ENCODE measurements around the gene UBXN10.
A peak's percentile ranks its signal among the peaks of the same experiment; 100 is the strongest.

The UBXN10 gene

DNA sequence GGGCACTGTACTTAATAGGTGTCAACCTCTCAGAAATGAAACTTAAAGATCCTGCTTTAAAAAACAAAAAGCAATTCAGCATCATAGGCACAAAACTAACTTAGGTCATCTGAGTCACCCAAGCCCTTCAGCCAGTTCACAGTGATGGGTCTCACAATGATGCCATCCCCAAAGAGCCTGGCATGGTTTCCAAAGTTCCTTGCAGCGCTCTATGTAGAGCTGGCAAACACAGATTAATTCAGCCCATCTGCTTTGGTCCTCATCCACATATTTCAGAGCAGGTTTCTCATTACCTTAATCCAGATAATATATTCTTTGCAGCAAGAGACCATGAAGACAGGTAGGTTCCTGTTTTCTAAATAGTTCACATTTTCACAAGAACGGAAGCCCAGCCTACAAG is 15.1 kb downstream of the UBXN10 start:
- DNase-seq (ENCODE audit: low read depth) = no peak

DNA sequence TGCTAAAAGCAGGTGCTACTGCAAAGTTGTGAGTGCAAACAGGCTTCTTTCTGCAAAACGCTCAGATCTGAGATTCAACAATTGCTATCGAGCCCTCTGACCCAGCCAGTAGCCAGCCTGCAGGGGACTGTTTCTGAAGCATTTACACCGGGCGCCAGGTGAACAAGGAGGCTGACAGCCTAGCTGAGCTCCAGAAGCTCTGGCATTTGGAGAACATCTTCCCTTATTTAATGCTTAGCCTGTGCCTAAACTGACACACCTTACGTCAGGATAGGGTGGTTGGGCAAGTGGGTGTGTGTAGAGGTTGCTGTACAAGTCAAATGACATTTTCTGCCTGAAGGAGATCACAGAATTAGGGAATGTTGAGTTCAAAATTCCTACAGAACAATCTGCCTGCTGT is 16.3 kb downstream of the UBXN10 start:
- no peak for DNase-seq (ENCODE audit: low read depth)
- TF ChIP-seq, protein P1, sequence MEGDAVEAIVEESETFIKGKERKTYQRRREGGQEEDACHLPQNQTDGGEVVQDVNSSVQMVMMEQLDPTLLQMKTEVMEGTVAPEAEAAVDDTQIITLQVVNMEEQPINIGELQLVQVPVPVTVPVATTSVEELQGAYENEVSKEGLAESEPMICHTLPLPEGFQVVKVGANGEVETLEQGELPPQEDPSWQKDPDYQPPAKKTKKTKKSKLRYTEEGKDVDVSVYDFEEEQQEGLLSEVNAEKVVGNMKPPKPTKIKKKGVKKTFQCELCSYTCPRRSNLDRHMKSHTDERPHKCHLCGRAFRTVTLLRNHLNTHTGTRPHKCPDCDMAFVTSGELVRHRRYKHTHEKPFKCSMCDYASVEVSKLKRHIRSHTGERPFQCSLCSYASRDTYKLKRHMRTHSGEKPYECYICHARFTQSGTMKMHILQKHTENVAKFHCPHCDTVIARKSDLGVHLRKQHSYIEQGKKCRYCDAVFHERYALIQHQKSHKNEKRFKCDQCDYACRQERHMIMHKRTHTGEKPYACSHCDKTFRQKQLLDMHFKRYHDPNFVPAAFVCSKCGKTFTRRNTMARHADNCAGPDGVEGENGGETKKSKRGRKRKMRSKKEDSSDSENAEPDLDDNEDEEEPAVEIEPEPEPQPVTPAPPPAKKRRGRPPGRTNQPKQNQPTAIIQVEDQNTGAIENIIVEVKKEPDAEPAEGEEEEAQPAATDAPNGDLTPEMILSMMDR (IDR thresholded peaks at IDR 0.05; ENCODE audit: low read length, missing control alignments) = no peak
- no peak overlapping the region for H3K4me3 ChIP-seq (replicated peaks; ENCODE audit: low read depth, low read length)

More for the DNA sequence above, 15.1 kb downstream of the UBXN10 start:
- TF ChIP-seq, protein P1 (IDR thresholded peaks at IDR 0.05; ENCODE audit: low read length, missing control alignments) = no peak
- H3K4me3 ChIP-seq (replicated peaks; ENCODE audit: low read depth, low read length) = no peak overlapping the region

DNA sequence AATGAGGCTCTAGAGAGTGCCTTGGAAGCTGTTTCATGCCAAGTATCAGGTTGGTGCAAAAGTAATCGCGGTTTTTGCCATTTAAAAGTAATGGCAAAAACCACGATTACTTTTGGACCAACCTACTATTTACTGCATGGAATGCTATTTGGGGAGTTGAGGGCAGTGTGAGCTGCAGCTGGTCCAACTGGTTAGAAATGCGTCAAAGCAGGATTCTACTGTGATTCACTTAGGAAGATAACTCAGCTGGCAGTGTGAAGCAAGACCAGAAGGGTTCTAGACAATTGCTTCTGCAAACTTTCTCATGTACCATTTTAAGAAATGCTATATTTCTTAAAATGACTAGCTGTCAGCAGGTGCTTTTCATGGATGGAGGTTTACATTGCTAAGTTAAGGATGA is 21.6 kb downstream of the UBXN10 start:
- TF ChIP-seq, protein P1 (IDR thresholded peaks at IDR 0.05; ENCODE audit: low read length, missing control alignments) = no peak
- no peak for DNase-seq (ENCODE audit: low read depth)

DNA sequence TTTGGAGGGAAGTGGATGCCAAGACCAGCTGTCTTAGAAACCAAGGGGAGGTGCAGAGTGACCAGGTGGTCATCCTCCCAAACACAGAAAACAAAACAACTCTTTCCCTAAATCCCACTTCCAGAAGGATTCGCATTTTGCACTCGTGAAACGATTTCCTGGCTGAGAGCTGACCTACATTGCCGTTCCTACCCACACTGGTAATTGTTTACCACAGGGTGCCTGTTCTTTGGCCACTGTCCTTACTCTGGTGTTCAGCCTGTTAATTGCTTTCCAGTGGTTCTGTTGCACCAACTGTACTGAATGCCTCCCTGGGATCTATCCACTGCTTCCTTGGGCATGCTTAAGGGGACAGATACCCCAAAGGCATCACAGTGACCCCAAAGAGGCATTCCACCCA is 23.6 kb downstream of the UBXN10 start:
- DNase-seq (ENCODE audit: low read depth) = no peak
- no peak overlapping the region for H3K4me3 ChIP-seq (replicated peaks; ENCODE audit: low read depth, low read length)
- TF ChIP-seq, protein P1 (IDR thresholded peaks at IDR 0.05; ENCODE audit: low read length, missing control alignments) = no peak

More for the DNA sequence above, 21.6 kb downstream of the UBXN10 start:
- H3K4me3 ChIP-seq (replicated peaks; ENCODE audit: low read depth, low read length) = no peak overlapping the region

DNA sequence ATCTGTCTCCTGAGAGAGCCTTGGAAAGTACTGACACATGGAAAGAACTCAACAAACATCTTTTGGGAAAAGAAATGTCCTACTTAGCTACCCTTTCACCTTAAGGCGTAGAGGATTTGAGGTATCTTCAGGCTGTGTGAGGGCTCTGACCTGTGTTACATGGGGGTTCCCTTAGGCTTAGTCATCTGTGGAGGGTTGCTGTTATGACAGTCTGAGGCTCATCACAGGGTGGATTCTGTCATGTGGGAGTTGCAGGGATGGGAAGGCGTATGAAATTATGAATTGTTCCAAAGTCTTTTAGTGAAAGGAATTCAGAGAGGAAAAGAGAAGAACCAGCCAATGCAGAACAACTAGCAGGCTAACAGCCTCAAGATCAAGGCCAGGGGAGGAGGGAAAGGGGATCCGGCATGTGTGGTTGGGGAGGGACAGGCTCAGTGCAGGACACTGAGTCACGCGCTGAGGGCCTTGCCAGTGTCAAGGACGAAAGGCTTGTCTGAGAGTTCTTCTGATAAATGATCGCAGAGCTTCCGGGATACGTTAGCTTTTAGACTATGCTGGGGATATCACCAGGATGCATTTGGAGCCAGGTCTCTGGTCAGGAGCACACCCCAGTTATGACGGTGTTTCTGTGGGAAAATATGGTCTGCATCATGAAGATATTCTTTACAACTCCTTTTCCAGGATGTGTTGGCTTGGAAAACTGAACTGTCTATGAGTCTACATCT is 25.0 kb downstream of the UBXN10 start:
- DNase-seq (ENCODE audit: low read depth) = peak; percentile 32
- no peak overlapping the region for H3K4me3 ChIP-seq (replicated peaks; ENCODE audit: low read depth, low read length)
- TF ChIP-seq, protein P1 (IDR thresholded peaks at IDR 0.05; ENCODE audit: low read length, missing control alignments) = no peak

DNA sequence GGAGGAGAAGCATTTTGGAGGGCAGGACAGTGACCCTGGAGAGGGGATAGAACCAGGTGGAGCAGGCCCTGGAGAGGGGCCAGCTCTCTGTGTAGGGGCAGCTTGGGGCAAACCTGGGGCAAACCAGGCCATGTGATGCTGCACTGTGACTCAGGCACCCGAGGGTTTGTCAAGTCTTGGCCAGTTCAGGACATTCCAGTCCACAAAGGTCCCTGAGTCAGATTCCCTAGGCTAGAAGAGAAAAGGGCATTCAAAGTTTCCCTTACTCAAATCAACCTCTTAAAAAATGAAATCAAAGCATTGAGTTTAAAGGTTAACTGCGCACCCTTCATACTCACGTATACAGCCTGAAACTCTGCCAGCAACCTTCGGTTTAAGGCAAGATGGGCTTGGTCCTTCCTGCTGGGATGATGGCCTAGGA is 25.6 kb downstream of the UBXN10 start:
- peak; percentile 29 for DNase-seq (ENCODE audit: low read depth)
- H3K4me3 ChIP-seq (replicated peaks; ENCODE audit: low read depth, low read length) = no peak overlapping the region
- TF ChIP-seq, protein P1 (IDR thresholded peaks at IDR 0.05; ENCODE audit: low read length, missing control alignments) = no peak

All from fibroblast of pulmonary artery (primary cell).